ENCODE results near the gene CENPQ.
"Not testable (repeated sequence)": the region's sequence is repeated elsewhere in the genome, so short reads cannot be mapped to it uniquely, and the experiment has no call there.

The CENPQ gene, protein sequence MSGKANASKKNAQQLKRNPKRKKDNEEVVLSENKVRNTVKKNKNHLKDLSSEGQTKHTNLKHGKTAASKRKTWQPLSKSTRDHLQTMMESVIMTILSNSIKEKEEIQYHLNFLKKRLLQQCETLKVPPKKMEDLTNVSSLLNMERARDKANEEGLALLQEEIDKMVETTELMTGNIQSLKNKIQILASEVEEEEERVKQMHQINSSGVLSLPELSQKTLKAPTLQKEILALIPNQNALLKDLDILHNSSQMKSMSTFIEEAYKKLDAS

DNA sequence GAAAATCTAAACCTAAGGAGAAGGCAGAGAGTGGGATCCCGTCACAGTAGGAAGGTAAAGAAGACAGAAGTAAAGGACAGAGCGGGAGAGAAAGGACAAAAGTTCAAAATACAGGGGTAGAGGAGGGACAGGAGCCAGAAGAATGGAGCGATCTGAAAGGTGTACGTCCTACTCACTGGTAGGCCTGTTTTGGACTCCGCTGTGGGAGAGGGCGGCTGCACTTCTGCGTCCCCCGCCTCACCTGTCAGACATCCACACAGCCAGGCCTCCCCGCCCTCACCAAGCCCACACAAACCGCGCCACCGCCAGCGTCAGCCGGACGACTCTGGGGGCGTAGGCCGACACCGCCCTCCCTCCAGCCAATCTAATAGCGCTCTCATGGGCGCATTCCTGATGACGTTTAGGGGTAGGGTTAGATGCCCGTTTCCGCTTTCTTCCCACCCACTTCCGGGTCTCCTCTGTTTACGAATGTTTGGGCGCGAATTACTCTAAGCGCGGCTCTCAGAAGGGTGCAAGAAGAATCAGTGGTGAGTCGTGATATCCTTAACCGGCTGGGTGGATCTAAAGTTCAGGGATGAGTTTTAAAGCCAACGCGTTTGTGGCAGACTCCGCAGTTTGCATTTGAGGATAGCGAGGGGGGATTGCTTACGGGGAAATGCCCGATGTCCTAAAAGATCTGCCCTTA lies at the start of gene CENPQ, which contains the start of gene MMUT:
Gene CENPQ (plus strand): TSS at position 444 of the 685 bp plus-strand sequence. CDS start 6,807 bp downstream, outside the sequence.
Gene MMUT (minus strand): TSS at position 327 of the 685 bp plus-strand sequence. CDS start 3,787 bp downstream, outside the sequence.
- in situ Hi-C loops (cut with MboI; ENCODE audit: low sequenced_read_pairs) = no loop called here

- in situ Hi-C loops (cut with MboI; ENCODE audit: low sequenced_read_pairs) = no loop called here
Observed at GRCh38 chr6:49415358-49415757, 47.8 kb upstream of the CENPQ start.

- in situ Hi-C loops (cut with MboI; ENCODE audit: low sequenced_read_pairs) = no loop called here
Observed at GRCh38 chr6:49416195-49416594, 47.0 kb upstream of the CENPQ start.

DNA sequence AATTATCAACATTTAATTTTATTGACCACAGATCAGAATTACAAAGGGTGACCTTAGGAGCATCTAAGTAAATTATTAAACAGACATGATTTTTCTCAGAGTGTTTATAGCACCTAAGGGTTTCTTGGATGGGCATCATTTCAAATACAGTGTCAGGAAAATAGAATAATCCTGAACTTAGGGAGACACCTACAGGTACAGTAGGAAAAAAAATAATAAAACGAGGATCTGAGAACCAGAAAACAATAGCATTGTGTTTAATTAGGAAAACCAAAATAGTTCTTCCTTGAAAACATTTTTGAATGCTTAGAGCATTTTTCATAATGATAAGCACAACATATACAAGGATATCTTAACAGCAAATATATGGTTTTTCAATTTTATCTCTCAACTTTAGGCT lies 39.4 kb upstream of the CENPQ start:
- in situ Hi-C loops (cut with MboI; ENCODE audit: low sequenced_read_pairs) = no loop called here

GRCh38 chr6:49430187-49430586 lies 33.0 kb upstream of the CENPQ start:
- in situ Hi-C loops (cut with MboI; ENCODE audit: low sequenced_read_pairs) = no loop called here

DNA sequence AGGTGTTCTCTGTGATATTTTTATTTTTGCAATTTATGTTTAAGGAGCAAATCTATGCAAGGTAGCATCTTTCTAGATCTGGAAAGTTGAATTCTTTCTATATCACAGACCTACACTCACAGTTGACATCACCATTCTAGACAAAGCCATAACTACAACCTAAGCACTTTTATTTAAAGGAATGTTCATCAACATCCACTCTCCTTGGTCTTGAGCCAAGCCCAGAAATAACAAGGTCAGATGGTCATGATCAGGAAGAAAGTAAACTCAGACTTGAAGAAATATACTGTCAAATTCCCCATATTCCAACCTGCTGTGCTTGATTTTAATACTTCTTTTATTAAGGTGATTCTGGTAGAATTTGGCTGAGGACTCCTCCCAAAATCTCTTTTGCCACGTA lies 32.3 kb upstream of the CENPQ start:
- in situ Hi-C loops (cut with MboI; ENCODE audit: low sequenced_read_pairs) = no loop called here

- in situ Hi-C loops (cut with MboI; ENCODE audit: low sequenced_read_pairs) = no loop called here
Observed at GRCh38 chr6:49453221-49453620, 9.9 kb upstream of the CENPQ start.

- in situ Hi-C loops (cut with MboI; ENCODE audit: low sequenced_read_pairs) = no loop called here
Observed at GRCh38 chr6:49454787-49455709, 8.1 kb upstream of the CENPQ start.

- in situ Hi-C loops (cut with MboI; ENCODE audit: low sequenced_read_pairs) = no loop called here
Observed at GRCh38 chr6:49457771-49458170, 5.4 kb upstream of the CENPQ start.

GRCh38 chr6:49462071-49462470 lies 1.1 kb upstream of the CENPQ start:
- in situ Hi-C loops (cut with MboI; ENCODE audit: low sequenced_read_pairs) = no loop called here

- in situ Hi-C loops (cut with MboI; ENCODE audit: low sequenced_read_pairs) = no loop called here
Observed at GRCh38 chr6:49462599-49462926, 607 bp upstream of the CENPQ start.

DNA sequence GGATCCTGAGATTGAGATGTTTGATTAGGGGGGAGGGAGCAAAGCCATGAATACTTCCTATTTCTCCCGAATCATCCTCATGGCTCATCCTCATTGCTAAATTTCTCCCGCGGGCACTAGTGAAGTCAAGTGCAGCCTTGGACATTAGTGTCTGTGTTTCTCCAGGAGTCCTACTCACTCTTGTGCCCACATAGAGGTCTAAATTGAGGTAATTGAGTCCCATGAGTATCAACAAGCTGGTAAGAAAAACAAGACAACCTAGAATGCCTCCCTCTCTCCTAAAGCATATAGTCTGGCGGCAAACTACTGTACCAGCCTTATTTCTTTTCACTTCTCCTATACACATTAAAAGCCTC lies 420 bp downstream of the CENPQ start:
- in situ Hi-C loops (cut with MboI; ENCODE audit: low sequenced_read_pairs) = no loop called here

DNA sequence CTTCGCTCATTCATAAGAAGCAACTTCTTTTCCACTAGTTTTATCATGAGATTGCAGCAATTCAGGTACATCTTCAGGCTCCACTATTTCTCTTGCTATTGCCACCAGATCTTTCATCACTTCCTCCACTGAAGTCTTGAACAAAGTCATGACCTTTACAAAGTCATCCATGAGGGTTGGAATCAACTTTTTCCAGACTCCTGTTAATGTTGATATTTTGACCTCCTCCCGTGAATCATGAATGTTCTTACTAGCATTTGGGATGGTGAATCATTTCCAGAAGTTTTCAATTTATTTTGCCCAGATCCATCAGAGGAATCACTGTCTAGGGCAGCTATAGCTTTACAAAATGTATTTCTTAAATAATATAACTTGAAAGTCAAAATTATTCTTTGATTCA lies 1.5 kb downstream of the CENPQ start:
- in situ Hi-C loops (cut with MboI; ENCODE audit: low sequenced_read_pairs) = no loop called here

DNA sequence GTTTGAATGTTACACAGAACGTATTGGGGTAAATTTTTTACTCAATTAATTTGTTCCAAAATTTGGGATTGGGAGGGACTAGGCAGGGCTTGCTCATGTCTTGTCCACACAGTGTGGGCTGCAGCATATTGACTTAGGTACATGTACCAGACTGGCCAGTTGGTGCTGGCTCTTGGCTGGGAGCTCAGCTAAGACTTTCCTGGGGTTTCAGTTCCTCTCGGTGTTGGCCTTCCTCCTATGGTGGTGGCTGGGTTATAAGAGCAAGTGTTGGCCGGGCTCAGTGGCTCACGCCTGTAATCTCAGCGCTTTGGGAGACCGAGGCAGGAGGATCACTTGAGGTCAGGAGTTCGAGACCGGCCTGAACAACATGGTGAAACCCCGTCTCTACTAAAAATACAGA lies 4.9 kb downstream of the CENPQ start:
- in situ Hi-C loops (cut with MboI; ENCODE audit: low sequenced_read_pairs) = no loop called here

GRCh38 chr6:49476564-49476963 lies 13.4 kb downstream of the CENPQ start:
- in situ Hi-C loops (cut with MboI; ENCODE audit: low sequenced_read_pairs) = not testable (repeated sequence)

- in situ Hi-C loops (cut with MboI; ENCODE audit: low sequenced_read_pairs) = no loop called here
Observed at GRCh38 chr6:49479308-49479970, 16.3 kb downstream of the CENPQ start.

- in situ Hi-C loops (cut with MboI; ENCODE audit: low sequenced_read_pairs) = not testable (repeated sequence)
Observed at GRCh38 chr6:49481846-49482245, 18.7 kb downstream of the CENPQ start.

GRCh38 chr6:49483380-49483779 lies 20.2 kb downstream of the CENPQ start:
- in situ Hi-C loops (cut with MboI; ENCODE audit: low sequenced_read_pairs) = not testable (repeated sequence)

DNA sequence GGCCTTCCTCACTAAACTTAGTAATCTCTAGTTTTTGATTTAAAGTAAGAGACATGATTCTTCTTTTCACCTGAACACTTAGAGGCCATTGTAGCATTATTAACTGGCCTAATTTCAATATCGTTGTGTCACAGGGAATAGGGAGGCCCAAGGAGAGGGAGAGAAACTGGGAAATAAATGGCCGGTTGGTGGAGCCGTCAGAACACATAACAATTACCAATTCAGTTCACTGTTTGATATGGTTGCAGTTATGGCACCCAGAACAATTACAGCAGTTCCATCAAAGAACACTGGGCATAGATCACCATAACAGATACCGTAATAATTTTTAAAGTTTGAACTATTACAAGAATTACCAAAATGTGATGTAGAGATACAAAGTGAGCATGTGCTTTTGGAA lies 27.5 kb downstream of the CENPQ start:
- in situ Hi-C loops (cut with MboI; ENCODE audit: low sequenced_read_pairs) = no loop called here

GRCh38 chr6:49497304-49497703 lies 34.1 kb downstream of the CENPQ start:
- in situ Hi-C loops (cut with MboI; ENCODE audit: low sequenced_read_pairs) = no loop called here

GRCh38 chr6:49499126-49499525 lies 36.0 kb downstream of the CENPQ start:
- in situ Hi-C loops (cut with MboI; ENCODE audit: low sequenced_read_pairs) = no loop called here

All from hTERT RPE-1 (cell line).